ENCODE measurements around the gene ITPRID1. TPM values are rescaled to one million over a fixed set of nuclear protein-coding genes. Genes with fewer than 3 reads are reported as not detected.

ITPRID1 gene
- total RNA-seq, 1 donor from 2014 or later = not detected

GRCh38 chr7:31692451-31692850 is 178.6 kb downstream of the ITPRID1 start:
- no peak for DNase-seq (ENCODE audit: low read depth, low spot score)
- no peak overlapping the region for H3K27ac Mint-ChIP-seq (ENCODE audit: unreplicated experiment)
- no peaks in the 10 kb centered on the region for H3K9me3 Mint-ChIP-seq
- peaks cover 7% of the 10 kb centered on the region for H3K27me3 Mint-ChIP-seq (ENCODE audit: low read depth)
- no peaks in the 10 kb centered on the region for H3K36me3 Mint-ChIP-seq (ENCODE audit: low read depth)
- peaks cover 35% of the 10 kb centered on the region for H3K4me1 Mint-ChIP-seq
- TF ChIP-seq CTCF (conservative IDR thresholded peaks at IDR 0.05) = no peak
- H3K4me3 Mint-ChIP-seq = no peak overlapping the region

GRCh38 chr7:31692871-31693270 is 179.0 kb downstream of the ITPRID1 start:
- TF ChIP-seq CTCF (conservative IDR thresholded peaks at IDR 0.05) = no peak
- Mint-ChIP-seq H3K27ac (ENCODE audit: unreplicated experiment) (no peak overlapping the region), H3K9me3 (no peaks in the 10 kb centered on the region), H3K4me1 (peaks cover 35% of the 10 kb centered on the region), H3K4me3 (no peak overlapping the region), H3K36me3 (ENCODE audit: low read depth) (no peaks in the 10 kb centered on the region), H3K27me3 (ENCODE audit: low read depth) (peaks cover 7% of the 10 kb centered on the region)
- DNase-seq (ENCODE audit: low read depth, low spot score) = no peak

- Mint-ChIP-seq H3K4me3 (no peak overlapping the region), H3K4me1 (peaks cover 7% of the 10 kb centered on the region), H3K27ac (ENCODE audit: unreplicated experiment) (no peak overlapping the region), H3K36me3 (ENCODE audit: low read depth) (no peaks in the 10 kb centered on the region), H3K27me3 (ENCODE audit: low read depth) (peaks cover 13% of the 10 kb centered on the region), H3K9me3 (peaks cover 4% of the 10 kb centered on the region)
- no peak for DNase-seq (ENCODE audit: low read depth, low spot score)
- no peak for TF ChIP-seq CTCF (conservative IDR thresholded peaks at IDR 0.05)
These were observed 182.1 kb downstream of the ITPRID1 start for GRCh38 chr7:31695859-31696614.

GRCh38 chr7:31699050-31699449 is 185.2 kb downstream of the ITPRID1 start:
- Mint-ChIP-seq H3K36me3 (ENCODE audit: low read depth) (no peaks in the 10 kb centered on the region), H3K27me3 (ENCODE audit: low read depth) (peaks cover 13% of the 10 kb centered on the region), H3K4me1 (no peaks in the 10 kb centered on the region), H3K4me3 (no peak overlapping the region), H3K9me3 (peaks cover 6% of the 10 kb centered on the region), H3K27ac (ENCODE audit: unreplicated experiment) (no peak overlapping the region)
- no peak for TF ChIP-seq CTCF (conservative IDR thresholded peaks at IDR 0.05)
- no peak for DNase-seq (ENCODE audit: low read depth, low spot score)

- Mint-ChIP-seq H3K9me3 (peaks cover 9% of the 10 kb centered on the region), H3K27me3 (ENCODE audit: low read depth) (peaks cover 7% of the 10 kb centered on the region), H3K27ac (ENCODE audit: unreplicated experiment) (no peak overlapping the region), H3K4me1 (no peaks in the 10 kb centered on the region), H3K36me3 (ENCODE audit: low read depth) (no peaks in the 10 kb centered on the region), H3K4me3 (no peak overlapping the region)
- no peak for TF ChIP-seq CTCF (conservative IDR thresholded peaks at IDR 0.05)
- no peak for DNase-seq (ENCODE audit: low read depth, low spot score)
These were observed 188.5 kb downstream of the ITPRID1 start for GRCh38 chr7:31702354-31702753.

Data from neural crest cell (in vitro differentiated cells).